Stimulated activated CD8-positive, alpha-beta memory T cell treated with anti-CD3 and anti-CD28 coated beads, Interleukin-7, amount 100 ng/mL, for 4 hours (primary cell): ENCODE data around the gene S100PBP.

Experiments
- DNase-seq, 2 donors: peaks; one replicate each; pipeline ENCODE4 v3.0.0-alpha.2; 2020; ENCODE audit warnings: low read depth in 2 of 2

S100PBP gene

GRCh38 chr1:32817159-32817814, at the start of gene S100PBP, which contains the start of gene YARS1:
TSS of gene S100PBP (plus strand) at chr1:32817653. CDS start at chr1:32826100, 8,447 bp downstream.
TSS of gene YARS1 (minus strand) at chr1:32817358. CDS start at chr1:32817244, 114 bp downstream.
- DNase-seq: peak; percentile 99

GRCh38 chr1:32768110-32768850, 49.2 kb upstream of the S100PBP start:
- no peak for DNase-seq

- no peak for DNase-seq
Measured at GRCh38 chr1:32769524-32770220, 47.8 kb upstream of the S100PBP start.

- no peak for DNase-seq
Measured at GRCh38 chr1:32770221-32770731, 47.2 kb upstream of the S100PBP start.

GRCh38 chr1:32770741-32771548, 46.5 kb upstream of the S100PBP start:
- no peak for DNase-seq

- DNase-seq: no peak
Measured at GRCh38 chr1:32771561-32772280, 45.7 kb upstream of the S100PBP start.

- no peak for DNase-seq
Measured at GRCh38 chr1:32772281-32773017, 45.0 kb upstream of the S100PBP start.

GRCh38 chr1:32773018-32773763, 44.3 kb upstream of the S100PBP start:
- peak; percentile 46 to 56 for DNase-seq

- DNase-seq: no peak
Measured at GRCh38 chr1:32773764-32774463, 43.5 kb upstream of the S100PBP start.

- DNase-seq: no peak
Measured at GRCh38 chr1:32774464-32774808, 43.0 kb upstream of the S100PBP start.

- no peak for DNase-seq
Measured at GRCh38 chr1:32774950-32775634, 42.4 kb upstream of the S100PBP start.

- no peak for DNase-seq
Measured at GRCh38 chr1:32775640-32776337, 41.7 kb upstream of the S100PBP start.

- no peak for DNase-seq
Measured at GRCh38 chr1:32779242-32779641, 38.2 kb upstream of the S100PBP start.

GRCh38 chr1:32780005-32780404, 37.4 kb upstream of the S100PBP start:
- DNase-seq: no peak

GRCh38 chr1:32780628-32781234, 36.7 kb upstream of the S100PBP start:
- no peak for DNase-seq

GRCh38 chr1:32782086-32782485, 35.4 kb upstream of the S100PBP start:
- DNase-seq: no peak

- DNase-seq: no peak
Measured at GRCh38 chr1:32783851-32784250, 33.6 kb upstream of the S100PBP start.
